COLO668 (cell line): ENCODE results near the gene SCNN1B.
A peak's percentile ranks its signal among the peaks of the same experiment; 100 is the strongest.
"Not testable (repeated sequence)": the region's sequence is repeated elsewhere in the genome, so short reads cannot be mapped to it uniquely, and the experiment has no call there.

Source experiments
- DNase-seq: peaks from one replicate; lab custom pipeline; 2025; ENCODE audit not compliant: unreplicated experiment; lab: John Stamatoyannopoulos, UW

SCNN1B gene

GRCh38 chr16:23378921-23379320, 76.8 kb downstream of the SCNN1B start:
- no peak for DNase-seq

- no peak for DNase-seq
Measured at GRCh38 chr16:23379707-23380106, 77.6 kb downstream of the SCNN1B start.

GRCh38 chr16:23380501-23380951, 78.4 kb downstream of the SCNN1B start:
- DNase-seq, result no peak

GRCh38 chr16:23381702-23382101, 79.6 kb downstream of the SCNN1B start:
- not testable (repeated sequence) for DNase-seq

- DNase-seq, result peak; percentile 42
Measured at GRCh38 chr16:23382279-23382678, 80.2 kb downstream of the SCNN1B start.

- no peak for DNase-seq
Measured at GRCh38 chr16:23383881-23384280, 81.8 kb downstream of the SCNN1B start.

GRCh38 chr16:23384878-23385277, 82.8 kb downstream of the SCNN1B start:
- peak; percentile 30 for DNase-seq

GRCh38 chr16:23385441-23385840, 83.3 kb downstream of the SCNN1B start:
- no peak for DNase-seq

- DNase-seq, result no peak
Measured at GRCh38 chr16:23387666-23388065, 85.6 kb downstream of the SCNN1B start.

GRCh38 chr16:23388786-23389185, 86.7 kb downstream of the SCNN1B start:
- no peak for DNase-seq

GRCh38 chr16:23389201-23389600, 87.1 kb downstream of the SCNN1B start:
- no peak for DNase-seq

GRCh38 chr16:23389936-23390335, 87.8 kb downstream of the SCNN1B start:
- not testable (repeated sequence) for DNase-seq

- no peak for DNase-seq
Measured at GRCh38 chr16:23391381-23392222, 89.5 kb downstream of the SCNN1B start.

GRCh38 chr16:23392223-23392600, 90.1 kb downstream of the SCNN1B start:
- no peak for DNase-seq

- no peak for DNase-seq
Measured at GRCh38 chr16:23394141-23394831, 92.2 kb downstream of the SCNN1B start.

GRCh38 chr16:23395732-23396131, 93.6 kb downstream of the SCNN1B start:
- no peak for DNase-seq

GRCh38 chr16:23397464-23397863, 95.4 kb downstream of the SCNN1B start:
- DNase-seq, result no peak

- DNase-seq, result no peak
Measured at GRCh38 chr16:23398987-23399805, 97.1 kb downstream of the SCNN1B start.

- DNase-seq, result not testable (repeated sequence)
Measured at GRCh38 chr16:23400447-23400846, 98.3 kb downstream of the SCNN1B start.

- DNase-seq, result no peak
Measured at GRCh38 chr16:23401139-23401538, 99.0 kb downstream of the SCNN1B start.

- no peak for DNase-seq
Measured at GRCh38 chr16:23402100-23402499, 100.0 kb downstream of the SCNN1B start.
